ENCODE results near the gene YARS2.
"Not testable (repeated sequence)": the region's sequence is repeated elsewhere in the genome, so short reads cannot be mapped to it uniquely, and the experiment has no call there.

DNA sequence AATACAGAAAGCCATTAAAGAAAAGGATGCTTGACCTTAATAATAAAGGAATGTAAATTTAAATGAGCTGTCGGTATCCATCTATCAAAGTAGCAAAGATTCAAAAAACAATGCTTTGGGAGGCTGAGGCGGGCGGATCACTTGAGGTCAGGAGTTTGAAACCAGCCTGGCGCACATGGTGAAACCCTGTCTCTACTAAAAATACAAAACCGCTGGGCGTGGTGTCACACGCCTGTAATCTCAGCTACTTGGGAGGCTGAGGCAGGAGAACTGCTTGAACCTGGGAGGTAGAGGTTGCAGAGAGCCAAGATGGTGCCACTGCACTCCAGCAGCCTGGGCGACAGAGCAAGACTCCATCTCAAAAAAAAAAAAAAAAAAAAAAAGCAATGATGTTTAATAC lies 56.3 kb downstream of the YARS2 start:
- TF ChIP-seq, protein P1, sequence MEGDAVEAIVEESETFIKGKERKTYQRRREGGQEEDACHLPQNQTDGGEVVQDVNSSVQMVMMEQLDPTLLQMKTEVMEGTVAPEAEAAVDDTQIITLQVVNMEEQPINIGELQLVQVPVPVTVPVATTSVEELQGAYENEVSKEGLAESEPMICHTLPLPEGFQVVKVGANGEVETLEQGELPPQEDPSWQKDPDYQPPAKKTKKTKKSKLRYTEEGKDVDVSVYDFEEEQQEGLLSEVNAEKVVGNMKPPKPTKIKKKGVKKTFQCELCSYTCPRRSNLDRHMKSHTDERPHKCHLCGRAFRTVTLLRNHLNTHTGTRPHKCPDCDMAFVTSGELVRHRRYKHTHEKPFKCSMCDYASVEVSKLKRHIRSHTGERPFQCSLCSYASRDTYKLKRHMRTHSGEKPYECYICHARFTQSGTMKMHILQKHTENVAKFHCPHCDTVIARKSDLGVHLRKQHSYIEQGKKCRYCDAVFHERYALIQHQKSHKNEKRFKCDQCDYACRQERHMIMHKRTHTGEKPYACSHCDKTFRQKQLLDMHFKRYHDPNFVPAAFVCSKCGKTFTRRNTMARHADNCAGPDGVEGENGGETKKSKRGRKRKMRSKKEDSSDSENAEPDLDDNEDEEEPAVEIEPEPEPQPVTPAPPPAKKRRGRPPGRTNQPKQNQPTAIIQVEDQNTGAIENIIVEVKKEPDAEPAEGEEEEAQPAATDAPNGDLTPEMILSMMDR (IDR thresholded peaks at IDR 0.05; ENCODE audit: poor library complexity, severe bottlenecking): not testable (repeated sequence)
- TF ChIP-seq EZH2 (IDR thresholded peaks at IDR 0.05; ENCODE audit: borderline replicate concordance, insufficient read depth, low read length, poor library complexity, severe bottlenecking); POLR2AphosphoS5 (IDR thresholded peaks at IDR 0.05): not testable (repeated sequence)
